Adipocyte (in vitro differentiated cells): Measurements from ENCODE around the gene PRKN.
"Not testable (repeated sequence)": the region's sequence is repeated elsewhere in the genome, so short reads cannot be mapped to it uniquely, and the experiment has no call there.

Experiments
- DNase-seq: peaks from one replicate; pipeline ENCODE4 v3.0.0-alpha.2; 2015; ENCODE audit warnings: low read depth
- H3K27me3 ChIP-seq: replicated peaks from 2 replicates; pipeline ENCODE4 v1.7.0; 2013; ENCODE audit warnings: mild to moderate bottlenecking, low read length, moderate library complexity; ENCODE audit not compliant: control insufficient read depth, insufficient read depth
- H3K36me3 ChIP-seq: 2 replicates; pipeline ENCODE4 v1.7.0; 2013; ENCODE audit warnings: low read length, mild to moderate bottlenecking, moderate library complexity; ENCODE audit not compliant: control insufficient read depth, insufficient read depth, severe bottlenecking
- H3K4me1 ChIP-seq: 2 replicates; pipeline ENCODE4 v1.7.0; 2013; ENCODE audit warnings: mild to moderate bottlenecking, low read length, moderate library complexity; ENCODE audit not compliant: control insufficient read depth, insufficient read depth
- H3K4me3 ChIP-seq: 2 replicates; pipeline ENCODE4 v1.7.0; 2013; ENCODE audit warnings: mild to moderate bottlenecking, low read length, moderate library complexity
- H3K9ac ChIP-seq: 2 replicates; pipeline ENCODE4 v1.7.0; 2013; ENCODE audit warnings: mild to moderate bottlenecking, low read length, moderate library complexity
- H3K9me3 ChIP-seq: 2 replicates; pipeline ENCODE4 v1.7.0; 2013; ENCODE audit warnings: mild to moderate bottlenecking, low read length, moderate library complexity; ENCODE audit not compliant: control insufficient read depth

PRKN gene

DNA sequence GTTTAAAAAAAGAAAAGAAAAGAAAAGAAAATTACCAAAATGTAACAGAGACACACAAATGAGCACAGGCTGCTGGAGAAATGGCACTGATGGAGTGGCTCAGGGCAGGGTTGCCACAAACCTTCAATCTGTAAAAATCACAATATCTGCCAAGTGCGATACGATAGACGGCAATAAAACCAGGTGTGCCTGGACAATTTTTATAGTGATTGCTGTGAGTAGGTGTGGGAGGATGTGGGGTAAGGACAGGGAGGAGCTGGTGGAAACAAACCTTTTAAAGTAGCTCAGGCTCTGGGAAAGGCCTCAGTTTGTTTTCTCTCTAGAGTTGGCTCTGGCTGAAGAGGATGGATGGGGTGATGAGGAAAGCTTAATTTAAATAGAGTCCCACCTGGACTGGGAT is 861.0 kb downstream of the PRKN start:
- Histone ChIP-seq H3K9ac (no peak overlapping the region), H3K4me3 (no peak overlapping the region), H3K36me3 (no peaks in the 10 kb centered on the region), H3K27me3 (no peaks in the 10 kb centered on the region), H3K9me3 (no peaks in the 10 kb centered on the region), H3K4me1 (no peaks in the 10 kb centered on the region)
- no peak for DNase-seq

DNA sequence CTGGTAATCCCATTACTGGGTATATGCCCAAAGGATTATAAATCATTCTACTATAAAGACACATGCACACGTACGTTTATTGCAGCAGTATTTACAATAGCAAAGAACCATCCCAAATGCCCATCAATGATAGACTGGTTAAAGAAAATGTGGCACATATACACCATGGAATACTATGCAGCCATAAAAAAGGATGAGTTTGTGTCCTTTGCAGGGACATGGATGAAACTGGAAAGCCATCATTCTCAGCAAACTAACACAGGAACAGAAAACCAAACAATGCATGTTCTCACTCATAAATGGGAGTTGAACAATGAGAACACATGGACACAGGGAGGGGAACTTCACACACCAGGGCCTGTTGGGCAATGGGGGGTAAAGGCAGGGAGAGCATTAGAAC is 866.5 kb downstream of the PRKN start:
- not testable (repeated sequence) for H3K9ac ChIP-seq, H3K4me1 ChIP-seq, H3K36me3 ChIP-seq, H3K9me3 ChIP-seq, DNase-seq, H3K27me3 ChIP-seq, H3K4me3 ChIP-seq

DNA sequence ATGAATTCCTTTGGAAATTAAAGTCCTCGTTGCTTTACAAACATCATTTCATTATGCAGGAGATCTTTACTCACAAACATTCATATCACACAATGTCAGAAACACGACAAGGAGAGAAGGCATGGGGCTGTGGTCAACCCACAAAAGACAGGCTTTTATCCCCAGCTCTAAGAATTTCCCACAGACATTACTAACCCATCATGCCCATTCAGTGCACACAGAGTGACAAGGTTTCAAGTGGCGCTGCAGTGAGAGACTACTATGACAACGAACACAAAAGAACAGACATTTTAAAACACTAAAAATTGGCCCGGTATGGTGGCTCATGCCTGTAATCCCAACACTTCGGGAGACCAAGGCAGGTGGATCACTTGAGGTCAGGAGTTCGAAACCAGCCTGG is 873.9 kb downstream of the PRKN start:
- no peak overlapping the region for H3K4me3 ChIP-seq
- H3K4me1 ChIP-seq, result no peaks in the 10 kb centered on the region
- H3K9ac ChIP-seq, result no peak overlapping the region
- no peaks in the 10 kb centered on the region for H3K36me3 ChIP-seq
- no peak for DNase-seq
- H3K9me3 ChIP-seq, result no peaks in the 10 kb centered on the region
- H3K27me3 ChIP-seq, result no peaks in the 10 kb centered on the region

DNA sequence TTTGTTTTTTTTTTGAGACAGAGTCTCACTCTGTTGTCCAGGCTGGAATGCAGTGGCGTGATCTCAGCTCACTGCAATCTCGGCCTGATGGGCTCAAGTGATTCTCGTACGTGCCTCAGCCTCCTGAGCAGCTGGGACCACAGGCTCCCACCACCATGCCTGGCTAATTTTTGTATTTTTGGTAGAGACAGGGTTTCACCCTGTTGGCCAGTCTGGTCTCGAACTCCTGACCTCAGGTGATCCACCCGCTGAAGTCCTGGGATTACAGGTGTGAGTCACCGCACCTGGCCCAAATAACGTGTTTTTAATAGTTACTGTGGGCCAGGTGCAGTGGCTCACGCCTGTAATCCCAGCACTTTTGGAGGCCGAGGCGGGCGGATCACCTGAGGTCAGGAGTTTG is 876.1 kb downstream of the PRKN start:
- not testable (repeated sequence) for H3K27me3 ChIP-seq, H3K4me1 ChIP-seq, DNase-seq, H3K4me3 ChIP-seq, H3K9ac ChIP-seq, H3K9me3 ChIP-seq, H3K36me3 ChIP-seq

DNA sequence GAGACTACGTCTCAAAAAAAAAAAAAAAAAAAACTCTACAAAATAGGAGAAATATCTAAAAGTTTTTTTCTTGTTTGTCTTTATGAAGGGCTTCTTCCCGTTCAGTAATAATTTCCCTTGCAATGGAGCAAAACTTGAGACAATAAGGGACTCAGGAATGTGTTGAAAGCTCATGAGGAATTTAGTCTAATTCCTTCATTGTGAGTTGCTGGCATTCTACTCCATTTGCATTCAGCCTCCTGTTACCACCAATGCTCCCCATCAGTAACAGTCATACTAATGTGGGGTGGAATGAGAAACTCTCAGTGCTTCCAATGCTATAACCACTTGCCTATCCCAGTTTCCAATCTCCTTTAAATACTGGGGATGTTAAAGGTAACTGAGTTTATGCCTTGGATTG is 877.0 kb downstream of the PRKN start:
- Histone ChIP-seq H3K9ac (no peak overlapping the region), H3K9me3 (no peaks in the 10 kb centered on the region), H3K4me3 (no peak overlapping the region), H3K36me3 (no peaks in the 10 kb centered on the region), H3K4me1 (no peaks in the 10 kb centered on the region), H3K27me3 (no peaks in the 10 kb centered on the region)
- DNase-seq, result no peak

DNA sequence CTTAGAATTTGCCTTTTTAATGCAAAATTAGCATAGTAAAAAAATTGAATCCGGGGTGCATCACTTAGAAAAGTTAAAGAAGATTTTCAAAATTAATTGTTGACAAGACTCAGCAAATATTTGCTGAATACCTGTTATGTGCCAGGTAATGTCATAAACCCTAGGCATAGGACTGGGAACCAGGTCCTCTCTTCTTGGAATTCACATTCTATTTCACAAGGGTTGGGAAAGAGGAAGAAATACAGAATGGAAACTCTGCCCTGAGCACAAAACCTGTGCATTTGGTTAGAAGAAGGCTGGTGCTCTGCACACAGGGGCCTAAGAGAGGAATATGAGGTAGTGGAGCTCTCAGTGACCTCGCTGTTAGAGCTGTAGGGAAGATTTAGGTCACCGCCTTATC is 879.9 kb downstream of the PRKN start:
- Histone ChIP-seq H3K36me3 (no peaks in the 10 kb centered on the region), H3K4me1 (no peaks in the 10 kb centered on the region), H3K27me3 (no peaks in the 10 kb centered on the region), H3K4me3 (no peak overlapping the region), H3K9me3 (no peaks in the 10 kb centered on the region), H3K9ac (no peak overlapping the region)
- no peak for DNase-seq

DNA sequence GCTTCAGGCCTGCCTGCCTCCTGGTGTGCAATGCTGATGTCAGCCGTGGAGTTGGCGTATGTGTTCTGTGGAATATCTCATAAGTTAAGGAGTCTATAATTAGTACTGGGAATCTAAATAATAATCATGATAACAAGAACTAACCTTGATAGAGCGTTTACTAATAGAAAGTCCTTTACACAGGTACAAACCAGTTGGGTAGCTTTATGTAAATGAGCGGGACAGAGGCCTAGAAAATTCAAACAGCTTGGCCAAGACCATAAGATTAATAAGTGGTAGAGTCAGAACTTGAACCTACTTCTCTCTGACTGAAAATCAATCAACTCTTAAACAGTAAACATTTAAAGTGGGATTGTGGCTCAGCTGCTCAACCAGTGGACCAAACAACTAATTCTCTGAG is 882.8 kb downstream of the PRKN start:
- H3K4me1 ChIP-seq, result no peaks in the 10 kb centered on the region
- DNase-seq, result no peak
- H3K4me3 ChIP-seq, result no peak overlapping the region
- no peaks in the 10 kb centered on the region for H3K36me3 ChIP-seq
- no peak overlapping the region for H3K9ac ChIP-seq
- H3K9me3 ChIP-seq, result no peaks in the 10 kb centered on the region
- H3K27me3 ChIP-seq, result no peaks in the 10 kb centered on the region

DNA sequence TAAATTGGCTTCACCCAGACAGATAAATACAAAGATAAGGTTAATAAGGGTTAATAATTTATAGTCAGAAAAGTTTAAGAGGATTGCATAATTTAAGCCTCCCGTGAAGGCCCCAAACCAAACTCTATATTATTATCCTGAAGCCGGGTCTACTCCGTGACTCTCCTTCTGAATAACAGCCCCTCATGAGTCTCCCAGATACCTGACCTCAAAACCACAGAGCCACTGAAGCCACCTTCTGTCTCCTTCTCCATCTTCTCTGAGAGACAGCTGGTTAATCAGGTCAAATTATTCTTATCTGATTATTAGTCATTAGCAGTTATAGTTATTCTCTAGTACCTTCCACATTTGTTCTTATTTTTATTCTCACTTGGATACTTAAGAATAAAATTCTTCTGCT is 884.5 kb downstream of the PRKN start:
- H3K4me1 ChIP-seq, result no peaks in the 10 kb centered on the region
- no peak overlapping the region for H3K4me3 ChIP-seq
- no peak for DNase-seq
- H3K36me3 ChIP-seq, result no peaks in the 10 kb centered on the region
- no peaks in the 10 kb centered on the region for H3K27me3 ChIP-seq
- H3K9me3 ChIP-seq, result no peaks in the 10 kb centered on the region
- no peak overlapping the region for H3K9ac ChIP-seq

DNA sequence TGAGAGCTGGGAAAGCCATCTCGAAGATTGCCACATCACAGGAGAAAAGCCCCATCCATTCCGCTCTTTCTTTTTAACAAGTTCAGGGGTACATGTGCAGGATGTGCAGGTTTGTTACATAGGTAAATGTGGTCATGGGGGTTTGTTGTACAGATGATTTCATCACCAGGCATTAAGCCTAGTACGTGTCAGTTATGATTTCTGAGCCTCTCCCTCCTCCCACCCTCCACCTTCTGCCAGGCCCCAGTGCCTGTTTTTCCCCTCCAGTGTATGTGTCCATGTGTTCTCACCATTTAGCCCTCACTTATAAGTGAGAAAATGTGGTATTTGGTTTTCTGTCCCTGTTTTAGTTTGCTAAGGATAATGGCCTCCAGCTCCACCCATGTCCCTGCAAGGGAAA is 887.2 kb downstream of the PRKN start:
- Histone ChIP-seq H3K9me3 (no peaks in the 10 kb centered on the region), H3K27me3 (no peaks in the 10 kb centered on the region), H3K36me3 (no peaks in the 10 kb centered on the region), H3K9ac (no peak overlapping the region), H3K4me3 (no peak overlapping the region), H3K4me1 (no peaks in the 10 kb centered on the region)
- no peak for DNase-seq

DNA sequence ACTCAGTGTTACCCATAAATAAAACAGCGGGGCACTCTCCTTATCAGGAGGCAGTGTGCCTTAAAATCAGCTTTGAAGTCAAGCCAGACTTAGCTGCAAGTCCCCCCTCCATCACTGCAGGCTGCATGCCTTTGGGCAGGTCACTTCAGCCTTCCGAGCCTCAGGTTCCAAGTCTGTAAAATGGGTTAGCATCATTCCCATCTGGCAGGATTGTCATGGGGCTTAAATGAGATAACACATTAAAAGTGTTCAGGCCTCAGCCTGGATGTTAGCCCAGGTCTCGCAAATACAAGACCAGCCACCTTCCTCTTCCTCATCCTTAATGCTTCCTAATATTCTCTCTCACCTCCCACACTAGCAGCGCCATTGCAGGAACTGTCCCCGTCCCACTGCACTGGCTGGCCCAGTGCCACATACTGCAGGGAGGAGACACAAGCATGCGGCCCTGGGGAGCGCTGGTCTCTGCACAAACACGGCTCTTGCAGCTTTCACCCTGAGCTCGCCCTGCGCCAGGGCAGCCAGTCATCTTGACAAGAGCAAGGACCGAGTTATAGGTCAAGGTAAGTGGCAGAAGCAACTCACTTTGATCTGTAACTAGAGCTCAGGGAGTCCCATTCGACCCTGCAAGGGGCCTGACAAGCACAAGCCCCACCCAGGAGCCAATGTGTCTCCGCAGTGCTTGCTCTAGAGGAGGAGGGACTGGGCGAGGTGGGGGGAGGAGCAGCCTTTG is 889.1 kb downstream of the PRKN start:
- DNase-seq, result no peak
- no peak overlapping the region for H3K9ac ChIP-seq
- no peak overlapping the region for H3K4me3 ChIP-seq
- no peaks in the 10 kb centered on the region for H3K27me3 ChIP-seq
- no peaks in the 10 kb centered on the region for H3K9me3 ChIP-seq
- no peaks in the 10 kb centered on the region for H3K4me1 ChIP-seq
- H3K36me3 ChIP-seq, result no peaks in the 10 kb centered on the region

DNA sequence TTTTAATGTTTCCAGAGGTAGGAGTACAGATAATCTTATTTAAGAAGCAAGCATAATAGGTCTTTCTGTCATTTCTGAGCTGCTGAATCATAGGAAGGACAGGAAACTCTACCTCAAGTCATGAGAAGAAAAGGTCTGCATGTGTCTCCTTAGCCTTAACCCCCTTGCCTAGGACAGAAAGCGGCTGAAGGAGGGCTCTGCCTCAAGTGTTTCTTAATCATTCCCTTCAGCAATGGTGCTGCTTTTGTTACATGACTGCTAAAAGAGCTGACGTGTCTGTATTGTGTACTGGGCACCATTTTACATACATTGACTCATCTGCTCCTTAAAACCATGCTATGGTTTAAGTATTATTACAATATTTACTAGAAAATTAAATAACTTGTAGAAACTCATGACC is 889.7 kb downstream of the PRKN start:
- H3K4me3 ChIP-seq, result no peak overlapping the region
- H3K27me3 ChIP-seq, result no peaks in the 10 kb centered on the region
- no peaks in the 10 kb centered on the region for H3K4me1 ChIP-seq
- H3K36me3 ChIP-seq, result no peaks in the 10 kb centered on the region
- no peaks in the 10 kb centered on the region for H3K9me3 ChIP-seq
- H3K9ac ChIP-seq, result no peak overlapping the region
- DNase-seq, result no peak

DNA sequence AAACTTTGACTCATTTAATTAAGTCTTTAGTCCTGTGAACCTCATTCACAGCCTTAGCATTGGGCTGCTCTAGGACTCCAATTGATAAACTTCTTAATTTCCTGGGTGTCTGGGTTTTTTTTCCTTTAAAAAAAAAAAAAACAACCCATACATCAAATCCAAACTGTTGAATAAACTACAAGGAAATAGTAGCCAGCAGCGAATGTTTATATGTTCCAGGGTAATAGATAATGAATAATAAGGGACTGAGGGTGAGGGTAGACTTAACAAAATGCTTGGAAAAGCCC is 890.2 kb downstream of the PRKN start:
- Histone ChIP-seq H3K9me3 (no peaks in the 10 kb centered on the region), H3K36me3 (no peaks in the 10 kb centered on the region), H3K4me1 (no peaks in the 10 kb centered on the region), H3K27me3 (no peaks in the 10 kb centered on the region), H3K4me3 (no peak overlapping the region), H3K9ac (no peak overlapping the region)
- DNase-seq, result no peak
